ENCODE measurements around the gene SCUBE1. TPM values are rescaled to one million over a fixed set of nuclear protein-coding genes. Genes with fewer than 3 reads are reported as not detected.

The SCUBE1 gene
- total and polyA plus RNA-seq, 11 donors = 0.04 to 0.40 (median 0.24) TPM; not detected in 1

- H3K4me3 ChIP-seq = no peak overlapping the region
- DNase-seq (no peak), ATAC-seq (no peak)
- H3K27me3 ChIP-seq = peaks cover 0 to 13% (median 0%) of the 10 kb centered on the region in 9 donors
- no peak for TF ChIP-seq POLR2A (IDR thresholded peaks at IDR 0.05)
- no peak for TF ChIP-seq CTCF (IDR thresholded peaks at IDR 0.05)
- no peak overlapping the region for H3K27ac ChIP-seq
- H3K9me3 ChIP-seq = no peaks in the 10 kb centered on the region
- no peaks in the 10 kb centered on the region for H3K36me3 ChIP-seq
- 78 to 87% (median 80%) methylated on average over 7 of the region's 7 CpGs for WGBS, 4 donors
- intact Hi-C loops (cut with DNase I) = no loop called here
- peaks cover 0 to 16% (median 3%) of the 10 kb centered on the region in 12 donors for H3K4me1 ChIP-seq
Observed at GRCh38 chr22:43313890-43314474, 29.2 kb downstream of the SCUBE1 start.

GRCh38 chr22:43313244-43313889 is 29.8 kb downstream of the SCUBE1 start:
- no peak for ATAC-seq
- TF ChIP-seq CTCF (IDR thresholded peaks at IDR 0.05) = no peak
- no peak for TF ChIP-seq POLR2A (IDR thresholded peaks at IDR 0.05)
- H3K36me3 ChIP-seq = no peaks in the 10 kb centered on the region
- H3K9me3 ChIP-seq = no peaks in the 10 kb centered on the region
- peaks cover 0 to 16% (median 3%) of the 10 kb centered on the region in 12 donors for H3K4me1 ChIP-seq
- intact Hi-C loops (cut with DNase I) = no loop called here
- WGBS, 4 donors = 64 to 74% (median 69%) methylated on average over 6 of the region's 6 CpGs
- H3K27me3 ChIP-seq = peaks cover 0 to 13% (median 0%) of the 10 kb centered on the region in 9 donors
- DNase-seq = peak in 4 of 5 donors; percentile 31 to 66 (median 44)
- H3K4me3 ChIP-seq = no peak overlapping the region
- no peak overlapping the region for H3K27ac ChIP-seq

GRCh38 chr22:43312608-43313007 is 30.6 kb downstream of the SCUBE1 start:
- WGBS, 4 donors = 63 to 84% (median 72%) methylated on average over 7 to 10 of the region's 10 CpGs

More at GRCh38 chr22:43312608-43313007, 30.6 kb downstream of the SCUBE1 start:
- H3K27ac ChIP-seq = peak overlapping the region in 1 of 12 donors; percentile 25
- no peak for TF ChIP-seq CTCF (IDR thresholded peaks at IDR 0.05)
- no peak for TF ChIP-seq POLR2A (IDR thresholded peaks at IDR 0.05)
- H3K4me3 ChIP-seq = no peak overlapping the region
- no peaks in the 10 kb centered on the region for H3K36me3 ChIP-seq
- no peaks in the 10 kb centered on the region for H3K9me3 ChIP-seq
- DNase-seq (peak in 4 of 5 donors; percentile 36 to 76 (median 53)), ATAC-seq (peak; percentile 83 to 95 (median 90))
- peaks cover 0 to 13% (median 0%) of the 10 kb centered on the region in 9 donors for H3K27me3 ChIP-seq
- H3K4me1 ChIP-seq = peaks cover 0 to 16% (median 3%) of the 10 kb centered on the region in 12 donors
- intact Hi-C loops (cut with DNase I) = no loop called here
